Measurements from ENCODE around the gene NMNAT2.
A peak's percentile ranks its signal among the peaks of the same experiment; 100 is the strongest.
"Not testable (repeated sequence)": the region's sequence is repeated elsewhere in the genome, so short reads cannot be mapped to it uniquely, and the experiment has no call there.

Gene NMNAT2

DNA sequence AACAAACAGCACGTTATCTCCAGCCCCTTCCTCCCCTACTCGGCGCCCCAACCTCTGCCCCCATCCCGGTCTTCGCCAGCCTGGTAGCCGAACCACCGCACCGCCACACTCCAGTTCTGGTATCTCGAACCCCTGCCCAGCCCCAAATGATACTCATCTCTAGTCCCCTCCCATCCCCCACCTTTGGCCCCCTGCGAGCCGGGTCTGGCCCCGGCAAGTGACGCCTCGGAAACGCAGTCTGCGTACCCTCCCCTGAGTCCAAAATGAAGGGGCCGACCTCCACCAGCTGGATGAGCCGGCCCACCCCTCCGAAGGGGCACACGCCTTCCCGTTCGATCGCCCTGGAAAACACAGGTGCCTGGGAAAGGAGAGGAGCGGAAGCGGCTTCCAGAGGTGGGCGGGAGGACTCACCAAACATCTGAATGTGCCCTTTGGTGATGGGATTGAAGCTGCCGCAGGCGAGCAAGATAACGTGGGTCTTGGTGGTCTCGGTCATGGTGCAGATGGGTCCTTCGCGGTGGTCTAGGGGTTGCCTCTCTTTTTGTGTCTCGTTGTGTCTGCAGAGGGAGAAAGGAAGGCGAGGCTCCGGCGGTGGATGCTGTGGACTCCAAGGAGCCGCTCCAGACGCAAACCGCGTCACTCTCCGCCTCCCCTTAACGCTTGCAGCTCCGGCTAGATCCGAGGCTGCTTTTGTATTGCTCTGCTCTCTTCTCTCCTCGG, at the start of gene NMNAT2:
Gene NMNAT2, minus strand, starts transcription at position 609 of the 720 bp plus-strand sequence. Its CDS starts 113 bp downstream, at position 496.
- no peak for DNase-seq

DNA sequence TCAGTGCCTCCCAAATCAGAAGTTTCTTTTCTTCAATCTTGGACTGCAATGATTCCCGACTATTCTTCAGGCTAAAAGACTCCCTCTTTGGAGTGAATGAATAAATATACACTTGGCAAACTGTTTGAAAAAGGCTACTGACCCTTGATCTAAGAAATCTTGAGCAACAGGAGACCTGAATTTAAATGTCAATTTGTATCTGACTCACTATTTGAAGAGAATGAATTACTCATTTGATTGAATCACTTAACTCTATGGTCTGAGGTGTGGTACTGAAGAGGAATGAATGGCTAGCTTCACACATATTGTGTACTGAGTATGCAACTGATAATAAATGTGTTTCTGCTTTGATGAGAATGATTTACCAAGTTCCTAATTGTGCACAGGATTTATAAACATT, 49.5 kb upstream of the NMNAT2 start:
- DNase-seq, result no peak

DNA sequence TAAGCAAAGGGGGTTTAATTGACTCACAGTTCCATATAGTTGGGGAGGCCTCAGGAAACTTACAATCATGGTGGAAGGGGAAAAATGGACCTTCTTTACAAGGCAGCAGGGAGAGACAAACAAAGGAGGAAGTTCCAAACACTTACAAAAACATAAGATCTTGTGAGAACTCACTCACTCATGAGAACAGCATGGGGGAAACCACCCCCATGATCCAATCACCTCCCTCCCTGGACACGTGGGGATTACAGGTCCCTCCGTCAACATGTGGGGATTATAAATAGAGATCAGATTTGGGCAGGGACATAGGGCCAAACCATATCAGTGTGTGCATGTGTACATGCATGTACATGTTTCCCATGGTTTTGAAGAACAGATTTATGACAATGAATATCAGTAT, 48.6 kb upstream of the NMNAT2 start:
- peak; percentile 33 for DNase-seq

DNA sequence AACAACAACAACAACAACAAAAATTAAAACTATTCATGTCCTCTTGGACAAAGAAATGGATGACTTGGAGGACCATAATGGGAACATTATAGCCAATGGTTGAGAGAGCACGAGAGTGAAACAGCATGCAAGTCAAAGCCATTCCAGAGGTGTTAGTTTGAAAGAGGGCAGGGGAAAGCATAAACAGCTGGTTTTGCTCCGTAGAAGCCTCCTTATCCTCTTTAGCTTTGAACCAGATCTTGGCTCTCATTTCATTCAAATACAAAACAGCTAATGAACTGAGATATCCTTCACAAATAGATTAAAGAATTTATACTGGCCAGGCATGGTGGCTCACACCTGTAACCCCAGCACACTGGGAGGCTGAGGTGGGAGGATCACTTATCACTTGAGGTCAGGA, 45.4 kb upstream of the NMNAT2 start:
- DNase-seq, result no peak

DNA sequence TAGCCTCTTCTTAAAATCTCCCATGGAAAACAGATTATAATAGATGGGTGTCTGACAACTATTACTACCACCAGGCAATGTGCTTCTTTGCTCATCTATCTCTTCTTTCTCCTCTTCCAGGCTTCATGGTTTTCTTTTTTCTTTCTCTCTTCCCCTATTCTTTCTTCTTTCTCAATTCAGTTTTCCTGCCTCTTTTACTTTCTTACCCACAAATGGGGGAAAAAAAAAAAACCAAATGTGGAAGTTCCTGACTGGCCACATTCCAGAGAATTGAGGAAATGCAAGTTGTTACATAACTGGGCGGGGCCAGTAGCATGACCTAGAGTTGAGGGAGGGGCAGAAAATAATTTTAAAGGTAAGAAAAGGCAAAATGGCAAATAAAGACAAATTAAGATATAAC, 43.2 kb upstream of the NMNAT2 start:
- peak; percentile 17 for DNase-seq

DNA sequence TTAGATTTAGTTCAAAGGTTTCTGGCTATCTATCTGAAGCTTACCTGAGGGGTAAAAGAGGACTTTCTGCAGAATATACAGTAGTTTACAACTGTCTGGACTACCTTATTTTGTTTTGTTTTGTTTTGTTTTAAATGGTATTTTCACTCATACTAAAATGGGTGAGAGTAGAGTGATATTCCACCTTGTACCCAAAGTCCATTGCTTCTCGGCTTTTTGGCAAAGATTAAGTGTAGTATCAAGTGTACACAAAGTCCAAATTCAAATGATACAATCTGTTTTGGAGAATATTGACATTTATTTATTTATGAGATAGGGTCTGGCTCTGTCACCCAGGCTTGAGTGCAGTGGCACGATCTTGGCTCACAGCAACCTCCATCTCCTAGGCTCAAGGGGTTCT, 42.4 kb upstream of the NMNAT2 start:
- no peak for DNase-seq

DNA sequence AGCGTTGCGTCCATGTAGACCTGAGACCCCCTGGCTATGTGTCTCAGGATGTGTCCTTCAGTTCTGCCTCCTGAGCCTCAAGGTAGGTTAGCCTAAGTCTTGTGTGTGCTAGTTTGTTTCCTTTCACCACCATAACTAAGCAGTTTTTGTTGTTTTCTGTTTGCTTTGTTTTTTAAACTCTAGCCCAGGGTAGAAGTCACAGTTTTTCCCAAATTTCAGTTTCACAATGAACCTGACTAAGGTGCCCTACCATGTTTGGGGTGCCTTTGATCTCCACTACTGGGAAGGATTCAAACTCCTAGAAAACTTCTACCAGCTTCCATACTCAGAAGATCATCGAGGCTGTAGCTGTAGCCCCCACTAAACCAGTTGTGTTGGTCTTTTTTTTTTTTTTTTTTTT, 39.3 kb upstream of the NMNAT2 start:
- no peak for DNase-seq

DNA sequence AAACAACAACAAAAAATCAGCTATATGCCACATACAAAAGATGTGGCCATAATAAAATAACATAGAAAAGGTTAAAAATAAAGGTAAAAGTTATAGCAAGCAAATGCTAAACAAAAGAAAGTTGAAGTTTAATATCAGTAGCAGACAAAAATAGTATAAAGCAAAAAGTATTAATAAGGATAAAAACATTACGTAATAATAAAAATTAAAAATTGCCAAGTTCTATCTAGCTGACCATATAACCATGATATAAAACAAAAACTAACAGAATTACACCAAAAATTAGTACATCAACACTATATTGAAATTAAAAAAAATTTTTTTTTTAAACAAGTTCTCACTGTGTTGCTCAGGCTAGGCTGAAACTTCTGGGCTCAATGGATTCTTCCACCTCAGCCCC, 38.6 kb upstream of the NMNAT2 start:
- DNase-seq, result no peak

DNA sequence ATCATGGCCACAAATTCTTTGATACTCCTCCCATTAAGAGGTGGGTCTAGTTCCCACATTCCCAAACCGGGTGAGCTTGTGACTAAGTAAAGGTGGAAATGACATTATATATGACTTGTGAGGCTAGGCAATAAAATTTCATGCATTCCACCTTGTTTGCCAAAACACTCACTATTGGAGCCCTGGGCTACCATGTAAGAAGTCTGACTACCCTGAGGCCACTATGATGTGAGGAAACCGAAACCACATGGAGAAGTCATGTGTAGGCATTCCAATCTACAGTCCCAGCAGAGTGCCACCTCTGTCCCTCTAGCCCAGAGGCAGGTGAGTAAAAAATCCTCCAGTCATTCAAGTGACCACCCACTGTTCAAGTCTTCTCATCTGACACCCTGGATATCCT, 36.2 kb upstream of the NMNAT2 start:
- DNase-seq, result no peak

DNA sequence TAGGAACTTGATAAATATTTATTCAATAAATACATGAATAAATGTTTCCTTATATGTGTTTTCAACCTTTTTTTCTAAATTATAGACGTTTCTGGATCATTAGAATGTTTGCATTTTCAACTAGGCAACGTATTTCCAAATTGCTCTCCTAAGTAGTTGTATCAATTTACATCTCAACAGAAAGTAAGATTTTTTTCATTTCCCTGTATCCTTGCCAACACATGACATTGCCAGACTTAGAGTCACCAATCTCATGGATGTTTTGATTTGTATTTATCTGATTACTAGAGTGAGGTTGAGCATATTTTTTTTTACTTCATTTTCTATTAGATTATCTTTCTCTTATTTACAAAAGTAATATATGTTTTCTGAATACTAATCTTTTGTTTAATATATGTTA, 31.9 kb upstream of the NMNAT2 start:
- DNase-seq, result no peak

DNA sequence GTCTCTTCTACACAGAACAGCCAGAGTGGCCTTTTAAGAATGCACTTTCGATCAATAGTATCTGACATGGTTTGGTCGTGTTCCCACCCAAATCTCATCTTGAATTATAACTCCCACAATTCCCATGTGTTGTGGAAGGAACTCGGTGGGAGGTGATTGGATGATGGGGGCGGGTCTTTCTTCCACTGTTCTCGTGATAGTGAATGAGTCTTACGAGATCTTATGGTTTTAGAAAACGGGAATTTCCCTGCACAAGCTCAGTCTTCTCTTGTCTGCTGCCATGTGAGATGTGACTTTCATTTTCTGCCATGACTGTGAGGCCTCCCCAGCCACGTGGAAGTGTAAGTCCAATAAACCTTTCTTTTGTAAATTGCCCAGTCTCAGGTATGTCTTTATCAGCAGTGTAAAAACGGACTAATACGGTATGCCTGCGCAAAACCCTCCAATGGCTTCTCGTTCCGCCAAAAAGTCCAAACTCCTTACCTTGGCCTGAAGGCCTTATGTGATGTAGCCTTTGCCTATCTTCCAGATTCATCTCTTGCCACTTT, 31.1 kb upstream of the NMNAT2 start:
- DNase-seq, result no peak

DNA sequence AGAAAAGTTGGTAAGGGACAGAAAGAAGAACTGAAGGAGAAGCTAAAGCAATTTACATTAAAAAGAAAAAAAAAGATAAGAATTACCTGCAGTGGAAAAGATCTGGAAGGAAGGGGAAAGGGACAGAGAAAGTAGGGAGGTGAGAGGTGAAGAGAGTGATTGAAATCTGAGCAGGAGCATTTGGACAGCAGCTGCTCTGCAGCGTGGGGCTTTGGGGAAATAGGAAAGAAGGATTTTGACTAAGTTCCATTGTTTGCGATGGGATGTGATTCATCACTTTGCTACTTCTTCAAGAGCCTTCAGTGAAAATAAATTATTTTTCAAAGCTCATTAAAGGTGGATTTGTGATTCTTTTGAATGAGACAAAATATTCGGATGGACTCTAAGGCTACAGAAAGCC, 26.1 kb upstream of the NMNAT2 start:
- DNase-seq, result no peak

DNA sequence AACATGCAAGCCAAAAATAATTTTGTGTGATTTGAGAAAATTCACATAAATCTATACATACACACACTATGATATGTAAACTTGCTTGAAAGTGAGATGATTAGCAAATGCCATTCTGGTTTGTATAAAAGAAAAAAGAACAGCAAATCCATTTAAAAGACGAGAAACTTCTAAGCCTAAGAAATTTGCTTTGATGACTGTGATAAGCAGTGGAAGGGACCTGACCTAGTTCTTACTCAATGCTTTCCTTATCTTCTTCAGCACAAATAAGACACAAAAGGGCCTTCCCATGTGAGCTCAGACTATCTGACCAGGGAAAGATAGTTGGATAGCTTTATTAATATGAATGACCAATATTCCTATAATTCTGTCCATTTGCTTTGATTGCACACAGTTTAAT, 25.3 kb upstream of the NMNAT2 start:
- DNase-seq, result no peak

DNA sequence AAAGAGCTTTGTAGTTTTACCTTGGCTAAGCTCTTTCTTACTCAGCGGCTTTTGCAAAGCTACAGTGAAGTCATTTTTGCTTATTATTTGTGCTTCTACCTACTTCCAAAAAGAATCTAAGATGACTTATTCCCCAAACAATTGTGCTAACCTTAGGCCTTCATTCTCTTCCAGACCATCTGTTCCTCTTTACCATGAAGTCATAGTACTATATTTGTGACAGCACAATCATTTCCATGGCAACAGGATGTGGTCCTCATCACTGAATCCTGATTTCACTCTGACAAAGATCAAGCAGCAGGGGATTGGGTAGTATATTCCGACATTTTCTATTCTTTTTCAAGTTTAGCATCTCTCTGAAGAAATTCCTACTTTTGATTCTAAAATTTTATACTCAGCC, 24.8 kb upstream of the NMNAT2 start:
- DNase-seq, result no peak

DNA sequence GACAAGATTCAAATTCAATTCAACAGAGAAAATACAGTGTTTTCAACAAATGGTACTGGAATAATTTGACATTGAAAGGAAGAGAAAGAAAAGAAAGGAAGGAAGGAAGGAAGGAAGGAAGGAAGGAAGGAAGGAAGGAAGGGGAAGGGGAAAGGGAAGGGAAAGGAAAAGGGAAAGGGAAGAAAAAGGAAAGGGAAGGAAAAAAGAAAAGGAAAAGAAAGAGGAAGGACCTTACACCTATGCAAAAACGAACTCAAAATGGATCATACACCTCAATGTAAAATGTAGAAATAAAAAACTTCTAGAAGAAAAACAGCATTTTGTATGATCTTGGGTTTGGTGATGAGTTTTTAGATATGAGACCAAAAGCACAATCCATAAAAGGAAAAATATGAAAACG, 19.9 kb upstream of the NMNAT2 start:
- DNase-seq, result no peak

DNA sequence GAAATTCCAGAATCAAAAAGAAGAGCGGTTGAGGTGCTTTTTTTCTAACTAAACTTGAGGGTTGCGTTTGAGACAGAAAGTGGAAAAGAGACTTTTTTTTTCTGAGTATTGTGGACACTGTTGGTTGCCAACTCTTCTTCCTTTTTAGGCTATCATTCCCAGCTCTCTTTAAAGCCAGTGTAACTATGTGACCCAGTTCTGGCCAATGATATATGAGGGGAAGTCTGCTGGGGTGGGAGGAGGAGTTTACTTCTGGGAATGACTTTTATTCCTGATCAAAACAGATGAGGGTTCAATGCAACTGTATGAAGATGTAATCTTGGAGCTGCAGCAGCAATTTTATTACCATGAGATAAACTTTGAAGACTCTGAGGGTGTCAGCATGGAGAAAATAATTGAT, 17.3 kb upstream of the NMNAT2 start:
- DNase-seq, result no peak

DNA sequence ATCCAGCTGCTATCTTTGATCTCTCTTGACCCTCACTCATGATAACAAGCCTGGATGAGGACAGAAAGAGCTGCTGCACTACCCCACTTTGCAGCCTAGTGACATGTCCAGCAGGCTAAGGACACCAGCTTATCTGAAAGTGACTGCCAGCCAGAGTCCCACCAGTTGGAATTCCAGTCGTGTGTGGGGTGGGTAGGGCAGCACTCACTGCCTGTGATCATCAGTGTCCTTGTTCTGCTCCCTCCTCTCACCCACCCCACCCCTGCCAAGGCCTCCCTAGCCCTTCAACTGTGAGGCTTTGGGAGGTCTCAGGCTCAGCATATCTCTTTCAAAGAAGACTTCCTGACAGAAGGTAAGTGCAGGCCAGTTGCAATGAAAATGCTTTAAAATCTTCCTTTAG, 15.5 kb upstream of the NMNAT2 start:
- no peak for DNase-seq

DNA sequence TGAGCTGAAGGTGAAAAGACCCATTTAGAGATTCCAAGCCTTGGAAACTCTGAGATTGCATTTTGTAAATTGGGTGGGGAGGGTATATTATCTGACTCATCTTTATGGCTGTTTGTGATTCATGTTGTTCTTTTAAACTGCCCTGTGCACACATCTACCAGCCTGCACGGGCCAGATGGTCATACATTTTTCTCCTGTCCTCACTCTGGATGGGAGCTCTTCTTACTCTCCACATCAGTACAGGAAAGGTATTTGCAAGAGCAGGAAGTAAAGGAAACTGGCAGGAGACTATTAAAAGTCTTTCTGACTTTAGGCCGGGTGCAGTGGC, 14.3 kb upstream of the NMNAT2 start:
- no peak for DNase-seq

DNA sequence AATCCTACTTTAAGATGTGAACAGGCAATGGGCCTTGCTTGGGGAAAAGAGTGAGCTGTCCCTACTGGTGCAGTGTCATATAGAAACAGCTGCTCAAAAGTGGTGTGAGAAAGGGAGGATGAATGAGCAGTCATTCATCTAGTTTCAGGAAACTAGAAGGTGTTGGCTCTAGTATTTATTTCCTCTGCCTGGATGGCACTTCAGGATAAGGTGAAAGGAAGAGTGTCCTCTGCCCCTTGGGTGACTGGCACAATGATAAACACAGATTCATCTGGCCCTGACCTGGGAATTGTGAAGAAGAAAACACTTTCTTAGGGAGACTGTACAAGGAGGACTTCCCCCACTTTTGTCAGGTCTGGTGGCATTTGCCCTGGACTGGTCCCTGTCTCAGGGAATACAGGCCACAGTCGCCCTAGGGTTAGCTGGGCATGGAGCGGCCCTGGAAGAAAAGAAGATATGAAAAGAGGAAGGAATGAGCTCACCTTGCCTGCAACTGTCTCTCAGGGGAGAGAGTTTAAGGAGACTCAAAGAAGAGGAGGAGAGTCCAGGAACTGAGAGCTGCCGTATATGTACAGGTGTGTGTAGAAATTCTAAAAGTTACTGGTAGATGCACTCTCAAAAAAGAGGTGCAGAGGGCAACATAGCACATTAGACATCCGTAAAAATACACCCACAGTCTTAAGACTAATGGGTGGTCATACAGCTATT, 13.8 kb upstream of the NMNAT2 start:
- DNase-seq, result no peak

DNA sequence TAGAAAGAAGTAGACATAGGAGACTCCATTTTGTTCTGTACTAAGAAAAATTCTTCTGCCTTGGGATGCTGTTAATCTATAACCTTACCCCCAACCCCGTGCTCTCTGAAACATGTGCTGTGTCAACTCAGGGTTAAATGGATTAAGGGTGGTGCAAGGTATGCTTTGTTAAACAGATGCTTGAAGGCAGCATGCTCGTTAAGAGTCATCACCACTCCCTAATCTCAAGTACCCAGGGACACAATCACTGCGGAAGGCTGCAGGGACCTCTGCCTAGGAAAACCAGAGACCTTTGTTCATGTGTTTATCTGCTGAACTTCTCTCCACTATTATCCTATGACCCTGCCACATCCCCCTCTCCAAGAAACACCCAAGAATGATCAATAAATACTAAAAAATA, 9.4 kb upstream of the NMNAT2 start:
- DNase-seq, result not testable (repeated sequence)

DNA sequence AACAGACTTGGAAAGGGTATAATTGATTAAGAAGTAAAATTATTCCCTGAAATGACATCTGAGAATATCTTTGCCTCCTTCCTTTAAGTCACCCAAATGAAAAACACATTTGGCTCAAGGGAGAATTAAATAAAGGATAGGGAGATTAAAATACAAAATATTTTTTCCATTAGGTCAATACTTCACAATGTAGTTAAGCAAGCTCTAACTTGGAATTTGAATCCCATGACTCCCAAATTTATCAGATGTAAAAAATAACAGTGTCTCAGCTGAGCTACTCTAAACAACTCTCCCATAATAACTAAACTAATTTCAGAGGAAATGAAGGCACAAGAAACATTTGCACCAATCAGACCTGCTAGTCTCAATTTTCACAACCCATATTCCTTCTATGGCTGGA, 6.5 kb upstream of the NMNAT2 start:
- DNase-seq, result no peak

DNA sequence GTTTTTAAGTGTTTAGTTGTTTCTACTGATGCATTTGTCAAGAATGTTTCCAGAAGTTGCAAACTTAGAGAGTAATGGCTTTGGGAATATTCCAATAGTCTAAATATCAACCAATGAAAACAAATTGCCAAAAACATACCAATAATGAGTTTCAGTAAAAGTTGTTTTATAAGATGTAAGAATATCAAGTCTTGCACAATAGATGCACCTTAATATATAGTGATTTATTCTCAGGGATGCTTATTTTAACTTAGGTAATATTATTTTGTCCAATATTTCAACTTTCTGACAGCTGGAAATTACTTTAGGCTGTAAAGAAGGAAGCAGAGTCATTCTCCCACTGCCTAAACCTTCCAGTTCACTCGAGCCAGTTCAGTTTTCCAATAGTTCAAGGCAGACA, 5.4 kb upstream of the NMNAT2 start:
- DNase-seq, result no peak

DNA sequence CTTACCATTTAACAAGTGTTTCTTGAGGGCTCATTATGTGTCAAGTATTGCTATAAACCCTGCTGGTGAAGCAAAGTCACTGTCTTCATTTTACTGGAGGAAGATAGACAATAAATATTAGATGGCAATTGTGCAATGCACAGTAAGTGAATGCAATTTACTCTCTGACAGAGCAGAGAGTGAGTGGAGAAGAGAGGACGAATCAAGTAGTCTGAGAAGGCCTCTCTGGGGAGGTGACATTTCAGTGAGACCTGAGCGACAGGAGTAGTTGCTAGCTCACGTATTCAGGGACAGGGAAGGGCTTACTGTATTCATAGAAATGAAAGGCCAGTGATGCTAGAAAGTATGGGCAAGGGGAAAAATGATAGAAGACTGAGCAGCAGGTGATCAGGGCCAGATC, 1.2 kb upstream of the NMNAT2 start:
- DNase-seq, result no peak

DNA sequence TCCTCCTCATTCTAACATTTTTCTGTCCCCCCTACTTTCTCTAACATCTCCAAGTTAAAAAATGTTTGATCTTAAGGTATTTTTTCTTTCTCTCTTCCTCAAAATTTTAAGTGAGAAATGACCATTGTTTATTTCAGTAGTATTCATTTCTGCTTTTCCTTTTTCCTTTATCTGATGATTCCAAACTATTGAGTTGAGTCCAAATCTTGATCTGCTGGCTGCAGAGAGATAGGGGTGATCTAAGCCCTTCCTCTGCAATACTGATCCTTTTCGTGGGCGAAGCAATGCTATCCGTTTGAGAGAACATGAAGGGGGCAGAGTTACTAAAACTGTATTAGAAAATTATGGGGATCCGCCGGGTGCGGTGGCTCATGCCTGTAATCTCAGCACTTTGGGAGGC, 516 bp upstream of the NMNAT2 start:
- no peak for DNase-seq

Data from CD4-positive, alpha-beta T cell treated with Interleukin-15 for 1 hour (primary cell).